Peyer's patch (tissue), 4 donors: ENCODE measurements around the gene STPG1. TPM values are rescaled to one million over a fixed set of nuclear protein-coding genes. Genes with fewer than 3 reads are reported as not detected.
"Not testable (repeated sequence)": the region's sequence is repeated elsewhere in the genome, so short reads cannot be mapped to it uniquely, and the experiment has no call there.

Source experiments
- DNase-seq, 3 donors: peaks; one replicate each; pipeline ENCODE4 v3.0.0-alpha.2; 2017 to 2019
- H3K27ac ChIP-seq, 4 donors: fragments of 200-600 bp; sonication (generic); one replicate each; pipeline ENCODE4 v1.5.1; 2016 to 2019
- H3K27me3 ChIP-seq, 2 donors: fragments of 200-600 bp; sonication (generic); one replicate each; pipeline ENCODE4 v1.5.1; 2019
- H3K36me3 ChIP-seq, 3 donors: fragments of 200-600 bp; sonication (generic); one replicate each; pipeline ENCODE4 v1.5.1; 2016 to 2019
- H3K4me1 ChIP-seq, 4 donors: fragments of 200-600 bp; sonication (generic); one replicate each; pipeline ENCODE4 v1.5.1; 2016 to 2019
- H3K4me3 ChIP-seq, 4 donors: fragments of 200-600 bp; sonication (generic); 1 replicate in 3 of 4; 2 replicates in 1 of 4; pipeline ENCODE4 v1.5.1; 2016 to 2019; ENCODE audit warnings: mild to moderate bottlenecking in 1 of 4
- H3K9me3 ChIP-seq, 4 donors: fragments of 200-600 bp; sonication (generic); one replicate each; pipeline ENCODE4 v1.5.1; 2016 to 2019; ENCODE audit warnings: mild to moderate bottlenecking in 1 of 4
- POLR2A ChIP-seq, 2 donors: fragments of 450-650 bp; IDR thresholded peaks; one replicate each; pipeline ENCODE4 v1.5.1; 2017; ENCODE audit warnings: antibody characterized with exemption in 2 of 2, mild to moderate bottlenecking in 2 of 2, moderate library complexity in 2 of 2
- total RNA-seq, 4 donors: library from RNA; depleted of rRNA; stranded (reverse); fragments of >200 nt; gene quantifications; one replicate each; pipeline ENCODE4 v1.1.0, GENCODE V29; 2016
- TF ChIP-seq, protein P1 (sequence below), 6 experiments: fragments of 450-650 bp in 4 of 6; fragments of 200-600 bp in 2 of 6; sonication (generic) in 1 of 6; IDR thresholded peaks; one replicate each; pipeline ENCODE4 v1.5.1; 2017 to 2019; ENCODE audit warnings: antibody characterized with exemption in 6 of 6, mild to moderate bottlenecking in 3 of 6, moderate library complexity in 1 of 6

Gene STPG1
- total RNA-seq, 4 donors from 2014 or later, result 3.3 to 16.5 (median 15.1) TPM

DNA sequence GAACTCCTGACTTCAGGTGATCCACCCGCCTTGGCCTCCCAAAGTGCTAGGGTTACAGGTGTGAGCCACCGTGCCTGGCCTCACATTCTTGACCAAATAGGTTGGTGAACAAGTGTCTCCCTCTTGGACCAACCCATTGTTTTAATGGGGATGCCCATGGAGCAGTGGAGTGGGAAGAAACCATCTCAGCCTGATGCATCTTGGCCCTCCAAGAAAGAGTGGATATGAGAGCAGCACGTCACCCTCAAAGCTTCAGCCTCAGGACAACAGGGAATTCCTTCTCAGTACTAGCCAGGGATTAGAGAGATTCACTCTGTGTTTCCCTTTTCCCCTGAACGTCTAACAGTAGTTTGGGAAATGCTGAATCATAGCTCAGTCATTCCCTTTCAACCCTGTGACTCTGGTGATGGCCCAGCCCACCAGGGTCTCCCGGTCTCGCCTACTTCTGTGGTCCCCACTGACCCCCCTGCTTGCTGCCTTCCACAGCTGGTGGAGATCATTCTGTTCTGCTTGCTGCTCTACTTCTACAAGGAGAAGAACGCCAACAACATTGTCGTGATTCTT, 39.4 kb upstream of the STPG1 start:
- DNase-seq, result no peak
- Histone ChIP-seq H3K27ac (no peak overlapping the region), H3K4me3 (no peak overlapping the region), H3K36me3 (peaks cover 0 to 74% (median 0%) of the 10 kb centered on the region in 3 donors), H3K9me3 (no peaks in the 10 kb centered on the region), H3K4me1 (no peaks in the 10 kb centered on the region), H3K27me3 (no peaks in the 10 kb centered on the region)
- TF ChIP-seq, protein P1, sequence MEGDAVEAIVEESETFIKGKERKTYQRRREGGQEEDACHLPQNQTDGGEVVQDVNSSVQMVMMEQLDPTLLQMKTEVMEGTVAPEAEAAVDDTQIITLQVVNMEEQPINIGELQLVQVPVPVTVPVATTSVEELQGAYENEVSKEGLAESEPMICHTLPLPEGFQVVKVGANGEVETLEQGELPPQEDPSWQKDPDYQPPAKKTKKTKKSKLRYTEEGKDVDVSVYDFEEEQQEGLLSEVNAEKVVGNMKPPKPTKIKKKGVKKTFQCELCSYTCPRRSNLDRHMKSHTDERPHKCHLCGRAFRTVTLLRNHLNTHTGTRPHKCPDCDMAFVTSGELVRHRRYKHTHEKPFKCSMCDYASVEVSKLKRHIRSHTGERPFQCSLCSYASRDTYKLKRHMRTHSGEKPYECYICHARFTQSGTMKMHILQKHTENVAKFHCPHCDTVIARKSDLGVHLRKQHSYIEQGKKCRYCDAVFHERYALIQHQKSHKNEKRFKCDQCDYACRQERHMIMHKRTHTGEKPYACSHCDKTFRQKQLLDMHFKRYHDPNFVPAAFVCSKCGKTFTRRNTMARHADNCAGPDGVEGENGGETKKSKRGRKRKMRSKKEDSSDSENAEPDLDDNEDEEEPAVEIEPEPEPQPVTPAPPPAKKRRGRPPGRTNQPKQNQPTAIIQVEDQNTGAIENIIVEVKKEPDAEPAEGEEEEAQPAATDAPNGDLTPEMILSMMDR (IDR thresholded peaks at IDR 0.05), result no peak
- no peak for TF ChIP-seq POLR2A (IDR thresholded peaks at IDR 0.05)

DNA sequence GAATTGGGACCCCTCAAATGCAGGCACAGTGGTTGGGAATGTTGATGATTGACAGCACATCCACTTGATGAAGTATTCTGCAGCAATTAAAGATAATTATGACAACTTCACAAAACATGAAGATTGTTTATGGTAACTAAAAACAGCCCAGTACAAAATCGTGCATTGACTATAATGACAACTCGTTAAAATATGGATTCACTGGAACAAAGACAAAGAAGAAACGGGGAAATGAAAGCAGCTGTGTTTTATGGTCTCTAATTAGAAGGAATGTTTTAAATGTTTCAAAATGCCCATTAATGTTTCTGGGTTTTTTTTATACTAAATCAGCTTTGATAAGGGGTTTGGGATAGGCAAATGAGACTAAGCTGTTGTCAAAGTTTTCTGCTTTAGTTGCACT, 38.2 kb upstream of the STPG1 start:
- Histone ChIP-seq H3K27ac (no peak overlapping the region), H3K36me3 (peaks cover 0 to 70% (median 0%) of the 10 kb centered on the region in 3 donors)
- no peak for TF ChIP-seq POLR2A (IDR thresholded peaks at IDR 0.05)
- TF ChIP-seq, protein P1 (IDR thresholded peaks at IDR 0.05), result no peak

DNA sequence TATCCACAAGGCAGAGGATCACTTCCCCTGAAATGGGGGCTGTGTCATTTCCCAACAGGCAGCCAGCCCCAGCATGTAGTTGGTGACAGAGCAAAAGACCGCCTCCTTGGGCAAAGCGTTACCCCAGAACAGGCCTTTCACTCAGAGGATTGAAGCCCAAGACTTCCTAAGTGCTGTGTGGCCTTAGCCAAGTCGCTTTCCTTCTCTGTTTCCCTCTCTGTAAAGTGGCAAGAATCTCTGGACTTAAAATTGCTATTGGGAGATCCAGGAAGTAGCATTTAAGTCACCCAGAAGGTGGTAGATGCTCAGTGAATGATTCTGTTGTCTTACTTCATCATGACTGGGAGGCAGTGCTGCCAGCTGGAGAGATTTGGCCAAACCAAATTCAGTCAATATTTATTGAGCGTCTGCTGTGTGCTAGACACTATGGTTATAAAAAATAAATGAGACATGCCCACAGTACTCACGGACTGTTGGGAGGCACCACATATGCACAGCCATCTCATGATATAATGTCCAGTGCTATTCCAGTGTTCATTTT, 37.3 kb upstream of the STPG1 start:
- no peak overlapping the region for H3K4me3 ChIP-seq
- H3K27me3 ChIP-seq, result no peaks in the 10 kb centered on the region
- no peak overlapping the region for H3K27ac ChIP-seq
- TF ChIP-seq, protein P1 (IDR thresholded peaks at IDR 0.05), result no peak
- no peak for TF ChIP-seq POLR2A (IDR thresholded peaks at IDR 0.05)
- no peaks in the 10 kb centered on the region for H3K9me3 ChIP-seq
- DNase-seq, result no peak
- no peaks in the 10 kb centered on the region for H3K4me1 ChIP-seq
- H3K36me3 ChIP-seq, result peaks cover 0 to 71% (median 0%) of the 10 kb centered on the region in 3 donors

More for the DNA sequence above, 38.2 kb upstream of the STPG1 start:
- Histone ChIP-seq H3K4me3 (no peak overlapping the region), H3K27me3 (no peaks in the 10 kb centered on the region), H3K9me3 (no peaks in the 10 kb centered on the region), H3K4me1 (no peaks in the 10 kb centered on the region)
- DNase-seq, result no peak

DNA sequence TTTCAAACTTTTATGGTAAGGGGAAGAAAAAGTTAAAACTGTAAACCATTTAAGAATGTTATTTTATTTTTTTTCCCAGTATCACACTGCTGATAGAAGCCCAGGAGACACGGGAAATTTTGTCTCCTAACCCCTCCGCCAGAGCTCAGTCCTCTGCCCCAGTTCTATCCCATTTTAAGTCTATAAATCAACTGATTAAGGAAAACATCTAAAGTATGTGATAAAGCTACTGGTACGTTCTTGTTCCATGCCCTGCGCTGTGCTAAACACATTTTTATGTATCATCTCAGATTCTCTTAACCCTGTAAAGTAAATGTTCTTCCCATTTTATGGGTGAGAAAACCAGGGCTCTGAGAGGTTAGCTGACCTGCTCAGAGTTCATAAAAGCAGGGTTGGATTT, 36.7 kb upstream of the STPG1 start:
- no peak for DNase-seq
- no peaks in the 10 kb centered on the region for H3K27me3 ChIP-seq
- H3K27ac ChIP-seq, result no peak overlapping the region
- TF ChIP-seq POLR2A (IDR thresholded peaks at IDR 0.05), result no peak
- TF ChIP-seq, protein P1 (IDR thresholded peaks at IDR 0.05), result no peak
- no peaks in the 10 kb centered on the region for H3K9me3 ChIP-seq
- H3K4me1 ChIP-seq, result no peaks in the 10 kb centered on the region
- no peak overlapping the region for H3K4me3 ChIP-seq
- H3K36me3 ChIP-seq, result peaks cover 0 to 71% (median 0%) of the 10 kb centered on the region in 3 donors

DNA sequence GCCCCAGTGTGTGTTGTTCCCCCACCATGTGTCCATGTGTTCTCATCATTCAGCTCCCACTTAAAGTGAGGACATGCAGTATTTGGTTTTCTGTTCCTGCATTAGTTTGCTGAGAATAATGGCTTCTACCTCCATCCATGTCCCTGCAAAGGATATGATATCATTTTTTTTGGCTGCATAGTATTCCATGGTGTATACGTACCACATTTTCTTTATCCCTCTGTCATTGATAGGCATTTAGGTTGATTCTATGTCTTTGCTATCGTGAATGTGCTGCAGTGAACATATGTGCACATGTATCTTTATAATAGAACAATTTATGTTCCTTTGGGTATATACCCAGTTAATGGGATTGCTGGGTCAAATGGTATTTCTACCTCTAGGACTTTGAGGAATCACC, 32.9 kb upstream of the STPG1 start:
- H3K27me3 ChIP-seq, H3K9me3 ChIP-seq, DNase-seq, H3K4me3 ChIP-seq, H3K27ac ChIP-seq, H3K4me1 ChIP-seq: not testable (repeated sequence)
- H3K36me3 ChIP-seq, result peaks cover 0 to 68% (median 0%) of the 10 kb centered on the region in 3 donors

DNA sequence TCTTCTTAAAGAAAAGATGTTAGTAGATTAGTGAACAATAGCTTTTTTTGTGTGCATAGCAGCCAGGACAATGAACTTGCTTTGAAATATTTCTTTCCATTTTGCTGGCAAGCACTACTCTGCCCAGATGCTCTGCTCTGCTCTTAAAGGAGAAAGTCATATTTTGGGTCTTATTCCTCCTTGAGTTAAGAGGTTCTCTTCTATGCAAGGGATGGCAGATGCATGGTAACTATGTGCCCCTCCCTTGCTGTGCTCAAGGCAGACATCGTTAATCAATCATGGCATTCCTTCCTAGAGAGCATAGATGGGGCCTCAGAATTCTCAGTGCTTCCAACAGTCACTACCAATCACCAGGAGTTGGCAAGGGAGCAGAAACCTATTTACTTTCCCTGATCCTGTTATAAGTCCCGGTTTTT, 29.7 kb upstream of the STPG1 start:
- no peak overlapping the region for H3K4me3 ChIP-seq
- H3K4me1 ChIP-seq, result peaks cover 0 to 6% (median 0%) of the 10 kb centered on the region in 4 donors
- DNase-seq, result no peak
- H3K27me3 ChIP-seq, result no peaks in the 10 kb centered on the region
- no peak overlapping the region for H3K27ac ChIP-seq
- peaks cover 0 to 58% (median 0%) of the 10 kb centered on the region in 3 donors for H3K36me3 ChIP-seq
- no peaks in the 10 kb centered on the region for H3K9me3 ChIP-seq
- no peak for TF ChIP-seq POLR2A (IDR thresholded peaks at IDR 0.05)
- TF ChIP-seq, protein P1 (IDR thresholded peaks at IDR 0.05), result no peak
